Hippocampal formation (tissue), 2 donors: Measurements from ENCODE around the gene TRIM9.

Source experiments
- DNase-seq, 2 donors: peaks; one replicate each; lab custom pipeline; 2025; lab: John Stamatoyannopoulos, UW

Gene TRIM9

GRCh38 chr14:51093371-51094281, 1.3 kb downstream of the TRIM9 start:
- DNase-seq: peak; percentile 58 to 73

GRCh38 chr14:51092965-51093364, 1.9 kb downstream of the TRIM9 start:
- DNase-seq: no peak

- no peak for DNase-seq
These were observed 5.6 kb downstream of the TRIM9 start for GRCh38 chr14:51089278-51089677.

GRCh38 chr14:51087031-51087441, 7.9 kb downstream of the TRIM9 start:
- DNase-seq: peak in 1 of 2 donors; percentile 27

- no peak for DNase-seq
These were observed 8.9 kb downstream of the TRIM9 start for GRCh38 chr14:51086044-51086443.

GRCh38 chr14:51084962-51085361, 9.9 kb downstream of the TRIM9 start:
- DNase-seq: no peak

GRCh38 chr14:51084507-51084906, 10.4 kb downstream of the TRIM9 start:
- no peak for DNase-seq

- DNase-seq: no peak
These were observed 12.6 kb downstream of the TRIM9 start for GRCh38 chr14:51082349-51082748.

GRCh38 chr14:51081712-51082111, 13.2 kb downstream of the TRIM9 start:
- DNase-seq: no peak

GRCh38 chr14:51081209-51081608, 13.7 kb downstream of the TRIM9 start:
- DNase-seq: no peak

- no peak for DNase-seq
These were observed 14.3 kb downstream of the TRIM9 start for GRCh38 chr14:51080645-51081044.

GRCh38 chr14:51079489-51079888, 15.4 kb downstream of the TRIM9 start:
- DNase-seq: no peak

GRCh38 chr14:51079085-51079484, 15.8 kb downstream of the TRIM9 start:
- no peak for DNase-seq

- DNase-seq: no peak
These were observed 20.1 kb downstream of the TRIM9 start for GRCh38 chr14:51074701-51075385.

- DNase-seq: no peak
These were observed 21.2 kb downstream of the TRIM9 start for GRCh38 chr14:51073731-51074130.

GRCh38 chr14:51072976-51073375, 21.9 kb downstream of the TRIM9 start:
- DNase-seq: no peak

- DNase-seq: no peak
These were observed 23.0 kb downstream of the TRIM9 start for GRCh38 chr14:51071857-51072256.

- DNase-seq: no peak
These were observed 24.2 kb downstream of the TRIM9 start for GRCh38 chr14:51070726-51071125.

- DNase-seq: no peak
These were observed 25.9 kb downstream of the TRIM9 start for GRCh38 chr14:51069055-51069454.

- no peak for DNase-seq
These were observed 26.6 kb downstream of the TRIM9 start for GRCh38 chr14:51068268-51068667.

- no peak for DNase-seq
These were observed 27.6 kb downstream of the TRIM9 start for GRCh38 chr14:51067295-51067694.

- DNase-seq: no peak
These were observed 28.3 kb downstream of the TRIM9 start for GRCh38 chr14:51066576-51066975.

- DNase-seq: no peak
These were observed 35.9 kb downstream of the TRIM9 start for GRCh38 chr14:51059032-51059431.
